ENCODE results near the gene KDM1B.
"Not testable (repeated sequence)": the region's sequence is repeated elsewhere in the genome, so short reads cannot be mapped to it uniquely, and the experiment has no call there.

The KDM1B gene

DNA sequence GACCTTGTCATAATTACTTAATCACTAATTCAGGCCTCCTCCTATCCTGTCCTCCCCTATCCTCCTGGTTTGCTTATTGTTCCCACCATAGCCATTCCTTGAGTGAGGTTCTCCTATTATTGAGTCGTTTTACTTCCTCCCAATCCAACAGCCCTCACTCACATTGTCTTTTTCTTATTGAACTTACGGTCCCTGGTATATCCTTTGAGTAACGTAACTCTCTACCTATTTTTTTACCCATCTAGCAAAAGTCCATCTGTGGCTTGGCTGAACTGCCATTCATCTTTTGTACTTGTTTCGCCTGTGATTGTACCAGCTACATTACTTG lies 66.0 kb downstream of the KDM1B start:
- DNase-seq (ENCODE audit: extremely low read depth, low read depth), result no peak
- no peak overlapping the region for H3K4me3 ChIP-seq (replicated peaks; ENCODE audit: low read depth, low read length)
- TF ChIP-seq CTCF (IDR thresholded peaks at IDR 0.05; ENCODE audit: low read depth, low read length, missing control alignments), result no peak

DNA sequence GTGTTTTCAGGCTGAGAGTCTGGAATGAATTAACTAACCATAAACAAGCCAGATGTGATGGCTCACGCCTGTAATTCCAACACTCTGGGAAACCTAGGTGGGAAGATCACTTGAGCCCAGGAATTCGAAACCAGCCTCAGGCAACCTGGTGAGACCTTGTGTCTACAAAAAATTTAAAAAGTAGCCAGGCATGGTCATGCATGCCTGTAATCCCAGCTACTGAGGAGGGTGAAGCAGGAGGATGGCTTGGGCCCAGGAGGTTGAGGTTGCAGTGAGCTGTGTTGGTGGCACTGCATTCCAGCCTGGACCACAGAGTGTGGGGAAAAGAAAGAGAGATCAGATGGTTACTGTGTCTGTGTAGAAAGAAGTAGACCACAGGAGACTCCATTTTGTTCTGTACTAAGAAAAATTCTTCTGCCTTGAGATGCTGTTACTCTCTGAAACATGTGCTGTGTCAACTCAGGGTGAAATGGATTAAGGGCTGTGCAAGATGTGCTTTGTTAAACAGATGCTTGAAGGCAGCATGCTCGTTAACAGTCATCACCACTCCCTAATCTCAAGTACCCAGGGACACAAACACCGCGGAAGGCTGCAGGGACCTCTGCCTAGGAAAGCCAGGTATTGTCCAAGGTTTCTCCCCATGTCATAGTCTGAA lies 71.4 kb downstream of the KDM1B start:
- DNase-seq (ENCODE audit: extremely low read depth, low read depth), result peak; percentile 66
- H3K4me3 ChIP-seq (replicated peaks; ENCODE audit: low read depth, low read length), result not testable (repeated sequence)

GRCh38 chr6:18227166-18227565 lies 71.9 kb downstream of the KDM1B start:
- H3K4me3 ChIP-seq (replicated peaks; ENCODE audit: low read depth, low read length); DNase-seq (ENCODE audit: extremely low read depth, low read depth): not testable (repeated sequence)

- not testable (repeated sequence) for H3K4me3 ChIP-seq (replicated peaks; ENCODE audit: low read depth, low read length); DNase-seq (ENCODE audit: extremely low read depth, low read depth)
These were observed 73.4 kb downstream of the KDM1B start for GRCh38 chr6:18228590-18228989.

DNA sequence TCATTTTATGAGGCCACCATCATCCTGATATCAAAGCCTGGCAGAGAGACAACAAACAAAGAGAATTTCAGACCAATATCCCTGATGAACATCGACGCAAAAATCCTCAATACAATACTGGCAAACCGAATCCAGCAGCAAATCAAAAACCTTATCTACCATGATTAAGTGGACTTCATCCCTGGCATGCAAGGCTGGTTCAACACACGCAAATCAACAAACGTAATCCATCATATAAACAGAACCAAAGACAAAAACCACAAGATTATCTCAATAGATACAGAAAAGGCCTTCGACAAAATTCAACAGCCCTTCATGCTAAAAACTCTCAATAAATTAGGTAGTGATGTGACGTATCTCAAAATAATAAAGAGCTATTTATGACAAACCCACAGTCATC lies 76.6 kb downstream of the KDM1B start:
- DNase-seq (ENCODE audit: extremely low read depth, low read depth); H3K4me3 ChIP-seq (replicated peaks; ENCODE audit: low read depth, low read length): not testable (repeated sequence)

DNA sequence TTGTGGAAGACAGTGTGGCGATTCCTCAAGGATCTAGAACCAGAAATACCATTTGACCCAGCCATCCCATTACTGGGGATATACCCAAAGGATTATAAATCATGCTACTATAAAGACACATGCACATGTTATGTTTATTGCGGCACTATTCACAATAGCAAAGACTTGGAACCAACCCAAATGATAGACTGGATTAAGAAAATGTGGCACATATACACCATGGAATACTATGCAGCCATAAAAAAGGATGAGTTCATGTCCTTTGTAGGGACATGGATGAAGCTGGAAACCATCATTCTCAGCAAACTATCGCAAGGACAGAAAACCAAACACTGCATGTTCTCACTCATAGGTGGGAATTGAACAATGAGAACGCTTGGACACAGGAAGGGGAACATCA lies 78.5 kb downstream of the KDM1B start:
- DNase-seq (ENCODE audit: extremely low read depth, low read depth); H3K4me3 ChIP-seq (replicated peaks; ENCODE audit: low read depth, low read length): not testable (repeated sequence)

- TF ChIP-seq CTCF (IDR thresholded peaks at IDR 0.05; ENCODE audit: low read depth, low read length, missing control alignments), result no peak
- DNase-seq (ENCODE audit: extremely low read depth, low read depth), result no peak
- no peak overlapping the region for H3K4me3 ChIP-seq (replicated peaks; ENCODE audit: low read depth, low read length)
These were observed 79.3 kb downstream of the KDM1B start for GRCh38 chr6:18234564-18234963.

DNA sequence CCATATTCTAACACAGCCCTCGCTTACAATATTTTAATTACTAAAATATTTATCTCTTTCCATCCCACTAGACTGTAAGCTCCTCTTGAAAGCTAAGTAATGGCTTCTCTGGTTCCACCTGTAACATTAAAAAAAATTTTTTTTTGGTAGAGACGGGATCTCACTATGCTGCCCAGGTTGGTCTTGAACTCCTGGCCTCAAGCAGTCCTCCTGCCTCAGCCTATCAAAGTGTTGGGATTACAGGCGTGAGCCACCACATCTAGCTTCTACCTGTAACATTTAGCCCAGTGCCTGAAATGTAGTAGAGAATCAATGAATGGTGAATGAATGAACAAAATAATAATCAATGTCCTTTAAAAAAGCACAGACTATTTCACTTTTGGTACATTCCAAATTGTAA lies 80.3 kb downstream of the KDM1B start:
- no peak overlapping the region for H3K4me3 ChIP-seq (replicated peaks; ENCODE audit: low read depth, low read length)
- no peak for DNase-seq (ENCODE audit: extremely low read depth, low read depth)
- no peak for TF ChIP-seq CTCF (IDR thresholded peaks at IDR 0.05; ENCODE audit: low read depth, low read length, missing control alignments)

DNA sequence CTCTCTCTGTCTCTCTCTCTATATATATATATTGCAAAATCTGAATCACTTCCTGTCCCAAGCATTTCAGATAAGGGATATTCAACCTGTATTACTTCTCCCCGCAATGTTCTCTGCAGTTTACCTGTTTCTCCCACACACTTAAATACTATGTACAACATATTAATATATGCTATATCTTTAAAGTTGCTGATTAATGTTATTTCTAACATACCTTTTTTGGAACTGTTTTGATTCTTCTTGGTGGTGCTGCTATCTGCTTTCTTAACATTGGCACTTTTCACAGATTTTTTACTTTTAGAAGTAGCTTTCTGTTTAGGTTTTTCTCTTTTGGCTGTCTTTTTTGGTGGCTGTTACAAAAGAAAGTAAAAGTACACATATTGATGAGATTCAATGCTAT lies 81.9 kb downstream of the KDM1B start:
- no peak for DNase-seq (ENCODE audit: extremely low read depth, low read depth)
- no peak overlapping the region for H3K4me3 ChIP-seq (replicated peaks; ENCODE audit: low read depth, low read length)
- no peak for TF ChIP-seq CTCF (IDR thresholded peaks at IDR 0.05; ENCODE audit: low read depth, low read length, missing control alignments)

GRCh38 chr6:18240230-18240629 lies 85.0 kb downstream of the KDM1B start:
- H3K4me3 ChIP-seq (replicated peaks; ENCODE audit: low read depth, low read length), result no peak overlapping the region
- DNase-seq (ENCODE audit: extremely low read depth, low read depth), result no peak
- no peak for TF ChIP-seq CTCF (IDR thresholded peaks at IDR 0.05; ENCODE audit: low read depth, low read length, missing control alignments)
